HCT116 (cell line): ENCODE results near the gene ZNRF3. TPM values are rescaled to one million over a fixed set of nuclear protein-coding genes. Genes with fewer than 3 reads are reported as not detected.
A peak's percentile ranks its signal among the peaks of the same experiment; 100 is the strongest.

Experiments
- ATAC-seq: fragments of 200-7000 bp; cut with Tn5 transposase; 2 replicates; pipeline ENCODE4 v1.9.1; 2020; ENCODE audit warnings: mild to moderate bottlenecking, moderate library complexity
- BruUV-seq: library from RNA; stranded (reverse); fragments of 400-500 nt; replicated peaks from 2 replicates; lab custom pipeline; 2021; lab: Mats Ljungman, UMichigan
- CTCF ChIA-PET: fragments of 300-600 bp; sonication (Branson Sonifier 250); formaldehyde crosslinking; loops from one replicate; lab custom pipeline; 2021; ENCODE audit warnings: antibody characterized with exemption; lab: Charles Lee
- POLR2A ChIA-PET: fragments of 300-600, 350-600 bp; sonication (Branson Sonifier 250); formaldehyde crosslinking; loops from one replicate; lab custom pipeline; 2021; ENCODE audit warnings: antibody characterized with exemption; lab: Charles Lee
- RAD21 ChIA-PET, 2 experiments: fragments of 300-600 bp; sonication (Branson Sonifier 250); formaldehyde crosslinking; loops; one replicate each; lab custom pipeline; 2023; ENCODE audit warnings: low total read pairs in 2 of 2; ENCODE audit not compliant: uncharacterized antibody in 2 of 2, unreplicated experiment in 2 of 2, low non-redundant PET in 1 of 2; lab: Charles Lee
- DNase-seq: peaks from one replicate; pipeline ENCODE4 v3.0.0-alpha.2; 2010; ENCODE audit warnings: low read depth, low spot score
- H2AFZ ChIP-seq: fragments of 200-600 bp; shearing (Covaris generic), sonication (generic); 2 replicates; pipeline ENCODE4 v1.6.1; 2017; ENCODE audit warnings: low read depth, mixed run types, mixed read lengths, antibody characterized with exemption, low read length; ENCODE audit not compliant: poor library complexity, severe bottlenecking
- H3K27ac ChIP-seq: 2 replicates; pipeline ENCODE4 v1.5.1; 2012; ENCODE audit warnings: low read depth, low read length
- H3K27me3 ChIP-seq: fragments of 200-600 bp; sonication (generic); 2 replicates; pipeline ENCODE4 v1.6.1; 2016; ENCODE audit warnings: mixed run types, low read length, mixed read lengths; ENCODE audit not compliant: insufficient read depth
- H3K36me3 ChIP-seq, 2 experiments: fragments of 200-500 bp in 1 of 2; fragments of 200-600 bp in 1 of 2; sonication (Bioruptor generic) in 1 of 2; sonication (generic) in 1 of 2; 2 replicates each; pipeline versions ENCODE4 v1.5.1 to v1.6.1; 2014 to 2016; ENCODE audit warnings: low read length in 2 of 2, inconsistent platforms in 1 of 2, mixed read lengths in 1 of 2, mixed run types in 1 of 2; ENCODE audit not compliant: insufficient read depth in 2 of 2, control insufficient read depth in 1 of 2
- H3K4me1 ChIP-seq, 2 experiments: fragments of 200-600 bp in 1 of 2; sonication (generic) in 1 of 2; 2 replicates each; pipeline versions ENCODE4 v1.5.1 to v1.6.1; 2012 to 2017; ENCODE audit warnings: low read length in 2 of 2, inconsistent platforms in 1 of 2, mild to moderate bottlenecking in 1 of 2, mixed read lengths in 1 of 2, mixed run types in 1 of 2, moderate library complexity in 1 of 2; ENCODE audit not compliant: insufficient read depth in 2 of 2, control insufficient read depth in 1 of 2
- H3K4me2 ChIP-seq: fragments of 200-600 bp; sonication (generic); 2 replicates; pipeline ENCODE4 v1.6.1; 2017; ENCODE audit warnings: mixed run types, low read length, mixed read lengths
- H3K4me3 ChIP-seq, 2 experiments: fragments of 200-600 bp in 1 of 2; sonication (generic) in 1 of 2; replicated peaks in 1 of 2; 2 replicates each; pipeline ENCODE4 v1.5.1; 2011 to 2016; ENCODE audit warnings: low read length in 2 of 2, control low read depth in 1 of 2, low read depth in 1 of 2, mild to moderate bottlenecking in 1 of 2, mixed read lengths in 1 of 2, mixed run types in 1 of 2
- H3K79me2 ChIP-seq: fragments of 200-600 bp; sonication (generic); 2 replicates; pipeline ENCODE4 v1.6.1; 2017; ENCODE audit warnings: mild to moderate bottlenecking, mixed run types, low read length, moderate library complexity, mixed read lengths; ENCODE audit not compliant: insufficient read depth
- H3K9ac ChIP-seq: fragments of 200-600 bp; sonication (generic); 2 replicates; pipeline ENCODE4 v1.6.1; 2016; ENCODE audit warnings: low read length, mixed read lengths
- H3K9me2 ChIP-seq: fragments of 200-600 bp; sonication (generic), shearing (Covaris generic); 2 replicates; pipeline ENCODE4 v1.6.1; 2017; ENCODE audit warnings: mixed run types, mild to moderate bottlenecking, moderate library complexity; ENCODE audit not compliant: insufficient read depth
- H3K9me3 ChIP-seq, 2 experiments: fragments of 200-500 bp in 1 of 2; fragments of 200-600 bp in 1 of 2; sonication (Bioruptor generic) in 1 of 2; sonication (generic) in 1 of 2; 2 replicates each; pipeline ENCODE4 v1.6.1; 2014 to 2017; ENCODE audit warnings: low read length in 2 of 2, mixed read lengths in 2 of 2, inconsistent platforms in 1 of 2, low read depth in 1 of 2, mild to moderate bottlenecking in 1 of 2, mixed run types in 1 of 2, moderate library complexity in 1 of 2; ENCODE audit not compliant: control insufficient read depth in 1 of 2, insufficient read depth in 1 of 2
- H4K20me1 ChIP-seq: fragments of 200-600 bp; sonication (generic), shearing (Covaris generic); 2 replicates; pipeline ENCODE4 v1.6.1; 2017; ENCODE audit warnings: mixed run types, mild to moderate bottlenecking, moderate library complexity; ENCODE audit not compliant: insufficient read depth
- ATF3 ChIP-seq: IDR thresholded peaks from 2 replicates; pipeline ENCODE4 v1.6.1; 2012
- CEBPB ChIP-seq: IDR thresholded peaks from 2 replicates; pipeline ENCODE4 v1.6.1; 2012; ENCODE audit warnings: low read depth
- CTCF ChIP-seq, 3 experiments: fragments of 200-600 bp in 1 of 3; sonication (generic) in 1 of 3; IDR thresholded peaks in 2 of 3; conservative IDR thresholded peaks in 1 of 3; 2 replicates each; pipeline ENCODE4 v1.5.1; 2012 to 2017; ENCODE audit warnings: low read depth in 2 of 3, low read length in 2 of 3, antibody characterized with exemption in 1 of 3, borderline replicate concordance in 1 of 3, control low read depth in 1 of 3, mild to moderate bottlenecking in 1 of 3, mixed read lengths in 1 of 3, mixed run types in 1 of 3, moderate library complexity in 1 of 3; ENCODE audit not compliant: insufficient read depth in 1 of 3
- EGR1 ChIP-seq: IDR thresholded peaks from 2 replicates; pipeline ENCODE4 v1.6.1; 2012; ENCODE audit warnings: low read depth
- ELF1 ChIP-seq: IDR thresholded peaks from 2 replicates; pipeline ENCODE4 v1.6.1; 2012; ENCODE audit warnings: low read depth, borderline replicate concordance
- EZH2 ChIP-seq: fragments of 200-600 bp; sonication (generic); IDR thresholded peaks from 2 replicates; pipeline ENCODE4 v1.6.1; 2017; ENCODE audit warnings: antibody characterized with exemption, mixed run types
- EZH2phosphoT487 ChIP-seq: fragments of 200-600 bp; IDR thresholded peaks from 2 replicates; pipeline ENCODE4 v1.6.1; 2018; ENCODE audit warnings: antibody characterized with exemption, borderline replicate concordance
- FOSL1 ChIP-seq: IDR thresholded peaks from 2 replicates; pipeline ENCODE4 v1.6.1; 2012; ENCODE audit warnings: low read depth
- MAX ChIP-seq: IDR thresholded peaks from 2 replicates; pipeline ENCODE4 v1.6.1; 2012
- RAD21 ChIP-seq: IDR thresholded peaks from 2 replicates; pipeline ENCODE4 v1.6.1; 2012; ENCODE audit warnings: low read depth, mild to moderate bottlenecking
- SIN3A ChIP-seq: IDR thresholded peaks from 2 replicates; pipeline ENCODE4 v1.6.1; 2012; ENCODE audit warnings: low read depth
- SRF ChIP-seq: IDR thresholded peaks from 2 replicates; pipeline ENCODE4 v1.6.1; 2012; ENCODE audit warnings: low read depth
- intact Hi-C: fragments of 100-400 bp; cut with micrococcal nuclease; formaldehyde crosslinking; loops from 2 replicates; pipeline ENCODE4 v1.10.0; 2022
- total RNA-seq: library from RNA; stranded (reverse); gene quantifications from one replicate; pipeline ENCODE4 v1.2.1, GENCODE V29; 2021; ENCODE audit not compliant: unreplicated experiment

Gene ZNRF3
- total RNA-seq, 1 experiment from 2014 or later, result 12.2 TPM

GRCh38 chr22:28838971-28839370, 44.4 kb upstream of the ZNRF3 start:
- RAD21 ChIA-PET, result no interaction called here
- Histone ChIP-seq H3K9me2 (no peaks in the 10 kb centered on the region), H3K4me1 (no peaks in the 10 kb centered on the region), H3K36me3 (no peaks in the 10 kb centered on the region), H3K27ac (no peak overlapping the region), H2AFZ (no peak overlapping the region), H4K20me1 (no peaks in the 10 kb centered on the region), H3K4me2 (no peak overlapping the region), H3K27me3 (no peaks in the 10 kb centered on the region), H3K9me3 (no peaks in the 10 kb centered on the region), H3K4me3 (no peak overlapping the region), H3K9ac (no peak overlapping the region)
- intact Hi-C loops, result no loop called here
- CTCF ChIA-PET, result no interaction called here
- no TSS peak for BruUV-seq
- no peak for ATAC-seq
- POLR2A ChIA-PET, result no interaction called here
- no peak for TF ChIP-seq ATF3
- TF ChIP-seq SIN3A, result no peak
- no peak for TF ChIP-seq RAD21
- TF ChIP-seq FOSL1, result no peak
- TF ChIP-seq MAX, result no peak
- TF ChIP-seq, all 23 proteins: peak for 0
- H3K79me2 ChIP-seq, result no peaks in the 10 kb centered on the region
- no peak for DNase-seq

GRCh38 chr22:28841111-28841510, 42.3 kb upstream of the ZNRF3 start:
- Histone ChIP-seq H3K4me2 (no peak overlapping the region), H3K4me3 (no peak overlapping the region), H2AFZ (no peak overlapping the region), H3K36me3 (no peaks in the 10 kb centered on the region), H3K4me1 (no peaks in the 10 kb centered on the region), H4K20me1 (no peaks in the 10 kb centered on the region), H3K79me2 (no peaks in the 10 kb centered on the region), H3K27ac (no peak overlapping the region), H3K27me3 (no peaks in the 10 kb centered on the region), H3K9ac (no peak overlapping the region), H3K9me3 (no peaks in the 10 kb centered on the region), H3K9me2 (no peaks in the 10 kb centered on the region)
- ATAC-seq (no peak), DNase-seq (no peak)
- intact Hi-C loops, result no loop called here
- BruUV-seq, result no TSS peak
- TF ChIP-seq EGR1 (no peak), SRF (no peak), ELF1 (no peak), CTCF (IDR thresholded peaks at IDR 0.05 in 2 of 3, conservative IDR thresholded peaks at IDR 0.05 in 1 of 3; ENCODE audit: borderline replicate concordance in 1 of 3, insufficient read depth in 1 of 3, low read depth in 2 of 3, low read length in 2 of 3) (0 out of 6 replicates have a peak, but pooled peaks of 1 of the 3 experiments have one; percentile 18), CEBPB (no peak), EZH2 (no peak), EZH2phosphoT487 (no peak)
- ChIA-PET CTCF (no interaction called here), POLR2A (no interaction called here), RAD21 (no interaction called here)
